ENCODE results near the gene BABAM2. TPM values are rescaled to one million over a fixed set of nuclear protein-coding genes. Genes with fewer than 3 reads are reported as not detected.
"Not testable (repeated sequence)": the region's sequence is repeated elsewhere in the genome, so short reads cannot be mapped to it uniquely, and the experiment has no call there.

BABAM2 gene
- total RNA-seq, 1 donor from 2014 or later, result 58.9 TPM

DNA sequence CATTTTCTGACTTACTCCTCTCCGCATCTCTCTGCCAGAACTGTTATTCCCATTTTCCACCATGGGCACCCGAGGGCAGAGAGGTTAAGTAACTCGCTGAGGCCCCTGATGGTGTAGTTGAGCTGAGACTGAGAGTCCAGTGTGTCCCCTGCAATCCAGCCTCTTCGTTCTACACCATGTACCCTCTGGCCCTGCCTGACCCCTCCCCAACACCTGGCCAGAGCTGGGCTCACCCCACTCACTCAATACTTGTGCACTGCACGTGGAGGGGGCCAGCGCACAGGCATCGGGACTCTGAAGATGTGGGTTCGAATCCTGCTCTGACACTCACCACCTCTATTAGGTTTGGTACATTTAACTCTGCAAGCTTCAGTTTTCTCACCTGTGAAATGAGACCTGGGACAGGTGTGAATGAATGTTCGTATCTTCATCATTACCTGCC is 477.8 kb downstream of the BABAM2 start:
- H3K27ac ChIP-seq (replicated peaks), result no peak overlapping the region
- intact Hi-C loops (cut with micrococcal nuclease), result no loop called here
- H3K4me3 ChIP-seq, result no peak overlapping the region
- H3K4me1 ChIP-seq, result peaks cover 25% of the 10 kb centered on the region
- no peaks in the 10 kb centered on the region for H3K9me3 ChIP-seq (replicated peaks)
- H3K36me3 ChIP-seq, result no peaks in the 10 kb centered on the region
- H3K27me3 ChIP-seq (ENCODE audit: low read depth), result no peaks in the 10 kb centered on the region
- TF ChIP-seq, protein P1, sequence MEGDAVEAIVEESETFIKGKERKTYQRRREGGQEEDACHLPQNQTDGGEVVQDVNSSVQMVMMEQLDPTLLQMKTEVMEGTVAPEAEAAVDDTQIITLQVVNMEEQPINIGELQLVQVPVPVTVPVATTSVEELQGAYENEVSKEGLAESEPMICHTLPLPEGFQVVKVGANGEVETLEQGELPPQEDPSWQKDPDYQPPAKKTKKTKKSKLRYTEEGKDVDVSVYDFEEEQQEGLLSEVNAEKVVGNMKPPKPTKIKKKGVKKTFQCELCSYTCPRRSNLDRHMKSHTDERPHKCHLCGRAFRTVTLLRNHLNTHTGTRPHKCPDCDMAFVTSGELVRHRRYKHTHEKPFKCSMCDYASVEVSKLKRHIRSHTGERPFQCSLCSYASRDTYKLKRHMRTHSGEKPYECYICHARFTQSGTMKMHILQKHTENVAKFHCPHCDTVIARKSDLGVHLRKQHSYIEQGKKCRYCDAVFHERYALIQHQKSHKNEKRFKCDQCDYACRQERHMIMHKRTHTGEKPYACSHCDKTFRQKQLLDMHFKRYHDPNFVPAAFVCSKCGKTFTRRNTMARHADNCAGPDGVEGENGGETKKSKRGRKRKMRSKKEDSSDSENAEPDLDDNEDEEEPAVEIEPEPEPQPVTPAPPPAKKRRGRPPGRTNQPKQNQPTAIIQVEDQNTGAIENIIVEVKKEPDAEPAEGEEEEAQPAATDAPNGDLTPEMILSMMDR (IDR thresholded peaks at IDR 0.05; ENCODE audit: borderline replicate concordance), result no peak
- no peak for DNase-seq

DNA sequence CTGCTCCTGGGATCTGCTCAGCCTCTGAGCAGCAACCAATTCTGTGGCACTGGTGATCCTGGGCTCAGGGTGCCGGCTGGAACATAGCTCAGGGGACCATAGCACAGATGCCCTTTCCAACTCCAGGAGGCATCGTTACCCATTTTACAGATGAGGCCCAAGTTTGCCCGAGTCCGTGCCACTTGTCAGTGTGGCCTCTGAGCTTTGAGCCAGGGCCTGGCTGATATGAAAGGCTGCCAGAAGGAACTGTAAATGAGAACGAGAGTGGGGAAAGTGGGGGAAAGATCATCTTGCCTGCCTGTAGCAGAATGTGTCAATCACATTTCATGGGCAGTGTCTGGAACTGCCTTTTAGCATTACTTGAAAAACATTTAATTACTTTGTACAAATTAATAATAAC is 478.8 kb downstream of the BABAM2 start:
- TF ChIP-seq, protein P1 (IDR thresholded peaks at IDR 0.05; ENCODE audit: borderline replicate concordance), result no peak
- Histone ChIP-seq H3K9me3 (replicated peaks) (no peaks in the 10 kb centered on the region), H3K27ac (replicated peaks) (no peak overlapping the region), H3K4me1 (peaks cover 25% of the 10 kb centered on the region), H3K27me3 (ENCODE audit: low read depth) (no peaks in the 10 kb centered on the region), H3K4me3 (no peak overlapping the region), H3K36me3 (no peaks in the 10 kb centered on the region)
- no peak for DNase-seq
- intact Hi-C loops (cut with micrococcal nuclease), result no loop called here

DNA sequence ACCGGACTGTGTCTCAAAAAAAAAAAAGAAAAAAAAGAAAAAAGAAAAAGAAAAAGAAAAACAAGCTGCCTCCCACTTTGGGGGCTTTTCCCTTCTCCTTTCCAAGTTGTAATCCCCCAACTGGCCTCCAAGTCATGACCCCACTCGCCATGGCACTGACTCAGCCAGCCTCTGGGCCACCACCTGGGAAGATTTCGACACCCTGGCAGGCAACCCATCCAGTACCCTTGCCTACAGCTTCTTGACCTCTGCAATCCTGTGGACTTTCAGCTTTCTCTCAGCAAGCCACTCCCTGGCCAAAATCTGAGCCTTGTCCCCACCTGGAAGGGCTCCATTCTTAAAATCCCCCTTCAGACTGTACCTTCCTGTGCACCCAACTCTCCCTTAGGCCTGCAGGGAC is 479.8 kb downstream of the BABAM2 start:
- no peak for DNase-seq
- TF ChIP-seq, protein P1 (IDR thresholded peaks at IDR 0.05; ENCODE audit: borderline replicate concordance), result no peak
- Histone ChIP-seq H3K9me3 (replicated peaks) (no peaks in the 10 kb centered on the region), H3K4me3 (no peak overlapping the region), H3K4me1 (peaks cover 18% of the 10 kb centered on the region), H3K27ac (replicated peaks) (no peak overlapping the region), H3K27me3 (ENCODE audit: low read depth) (no peaks in the 10 kb centered on the region), H3K36me3 (no peaks in the 10 kb centered on the region)
- intact Hi-C loops (cut with micrococcal nuclease), result no loop called here

DNA sequence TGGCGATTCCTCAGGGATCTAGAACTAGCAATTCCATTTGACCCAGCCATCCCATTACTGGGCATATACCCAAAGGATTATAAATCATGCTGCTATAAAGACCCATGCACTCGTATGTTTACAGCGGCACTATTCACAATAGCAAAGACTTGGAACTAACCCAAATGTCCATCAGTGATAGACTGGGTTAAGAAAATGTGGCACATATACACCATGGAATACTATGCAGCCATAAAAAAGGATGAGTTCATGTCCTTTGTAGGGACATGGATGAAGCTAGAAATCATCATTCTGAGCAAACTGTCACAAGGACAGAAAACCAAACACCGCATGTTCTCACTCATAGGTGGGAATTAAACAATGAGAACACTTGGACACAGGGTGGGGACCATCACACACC is 481.2 kb downstream of the BABAM2 start:
- H3K27me3 ChIP-seq (ENCODE audit: low read depth); H3K36me3 ChIP-seq; H3K27ac ChIP-seq (replicated peaks); H3K4me3 ChIP-seq; intact Hi-C loops (cut with micrococcal nuclease); H3K9me3 ChIP-seq (replicated peaks); H3K4me1 ChIP-seq; DNase-seq: not testable (repeated sequence)

DNA sequence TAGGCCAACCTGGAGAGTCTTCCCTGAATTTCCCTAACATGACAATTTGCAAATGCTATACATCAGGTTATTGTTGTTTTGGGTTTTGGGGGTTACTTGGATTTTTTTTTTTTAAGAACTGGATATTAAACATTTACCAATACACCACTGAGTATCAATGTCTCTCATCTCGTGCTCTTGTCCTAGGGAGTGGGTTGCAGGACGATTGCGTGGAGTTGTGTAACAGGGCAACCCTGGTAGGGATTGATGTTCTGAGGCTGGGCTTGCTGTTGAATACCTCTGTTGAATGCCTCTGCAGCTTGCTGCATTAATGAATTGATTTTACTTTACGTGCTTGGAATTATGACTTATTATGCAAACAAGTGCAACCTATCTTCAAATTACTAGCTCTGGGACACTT is 483.3 kb downstream of the BABAM2 start:
- intact Hi-C loops (cut with micrococcal nuclease), result no loop called here
- H3K36me3 ChIP-seq, result no peaks in the 10 kb centered on the region
- TF ChIP-seq, protein P1 (IDR thresholded peaks at IDR 0.05; ENCODE audit: borderline replicate concordance), result no peak
- no peaks in the 10 kb centered on the region for H3K27me3 ChIP-seq (ENCODE audit: low read depth)
- H3K4me1 ChIP-seq, result no peaks in the 10 kb centered on the region
- DNase-seq, result no peak
- H3K27ac ChIP-seq (replicated peaks), result no peak overlapping the region
- H3K9me3 ChIP-seq (replicated peaks), result no peaks in the 10 kb centered on the region
- H3K4me3 ChIP-seq, result no peak overlapping the region

DNA sequence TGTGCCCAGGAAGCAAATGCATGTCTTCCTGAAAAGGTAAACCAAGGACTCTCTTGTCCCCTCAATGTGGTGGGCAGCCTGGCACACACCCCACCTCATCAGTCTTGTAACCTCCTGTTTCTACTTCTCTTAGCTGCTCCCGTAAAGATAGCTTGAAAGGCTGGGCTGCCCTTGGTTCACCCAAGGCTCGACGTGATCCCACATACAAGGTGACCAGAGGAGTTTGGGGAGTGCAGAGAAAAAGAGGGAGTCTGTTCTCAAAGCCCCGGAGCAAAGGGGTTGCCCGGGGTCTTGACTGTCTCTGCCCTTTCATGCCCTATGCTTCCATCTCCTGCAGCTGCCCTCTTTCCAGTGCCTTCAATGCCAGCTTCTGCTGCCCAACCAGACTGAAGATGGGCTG is 483.8 kb downstream of the BABAM2 start:
- Histone ChIP-seq H3K27ac (replicated peaks) (no peak overlapping the region), H3K9me3 (replicated peaks) (no peaks in the 10 kb centered on the region), H3K27me3 (ENCODE audit: low read depth) (no peaks in the 10 kb centered on the region), H3K36me3 (no peaks in the 10 kb centered on the region), H3K4me3 (no peak overlapping the region), H3K4me1 (no peaks in the 10 kb centered on the region)
- intact Hi-C loops (cut with micrococcal nuclease), result no loop called here
- TF ChIP-seq, protein P1 (IDR thresholded peaks at IDR 0.05; ENCODE audit: borderline replicate concordance), result no peak
- no peak for DNase-seq

All from left ventricle myocardium inferior (tissue), 1 donor.